ENCODE measurements around the gene ARL8A.

GRCh38 chr1:202085682-202086373 is 58.7 kb downstream of the ARL8A start:
- TF ChIP-seq POLR2A (IDR thresholded peaks at IDR 0.05) (no peak), POLR2AphosphoS5 (IDR thresholded peaks at IDR 0.05) (no peak), EP300 (IDR thresholded peaks at IDR 0.05) (no peak)

All from upper lobe of left lung (tissue), 4 donors.